SK-N-SH treated with all-trans-retinoic acid at 6 μM for 48 hours (cell line): Measurements from ENCODE around the gene NPTX1.

ENCODE experiments used
- ARNTL ChIP-seq: fragments of 450-650 bp; formaldehyde crosslinking; IDR thresholded peaks from 2 replicates; pipeline ENCODE4 v1.5.0; 2020; ENCODE audit warnings: low read depth, mild to moderate bottlenecking, moderate library complexity, borderline replicate concordance
- BACH2 ChIP-seq: fragments of 250-450 bp; sonication (Bioruptor Pico); IDR thresholded peaks from 2 replicates; pipeline ENCODE4 v1.9.0; 2021; ENCODE audit warnings: mild to moderate bottlenecking, borderline replicate concordance
- CREB5 ChIP-seq: fragments of 250-450 bp; sonication (Bioruptor Pico); IDR thresholded peaks from 2 replicates; pipeline ENCODE4 v1.5.1; 2020; ENCODE audit warnings: low read depth, mild to moderate bottlenecking, moderate library complexity
- GLIS3 ChIP-seq: fragments of 250-450 bp; sonication (Bioruptor Pico); IDR thresholded peaks from 2 replicates; pipeline ENCODE4 v1.5.0; 2020; ENCODE audit warnings: mild to moderate bottlenecking, moderate library complexity
- RARB ChIP-seq: fragments of 250-450 bp; sonication (Bioruptor Pico); IDR thresholded peaks from 2 replicates; pipeline ENCODE4 v1.8.0; 2021; ENCODE audit warnings: mild to moderate bottlenecking, moderate library complexity
- SNAI2 ChIP-seq: fragments of 250-450 bp; sonication (Bioruptor Pico); IDR thresholded peaks from 2 replicates; pipeline ENCODE4 v1.5.0; 2020; ENCODE audit warnings: mild to moderate bottlenecking, moderate library complexity
- ZC3H10 ChIP-seq: fragments of 250-450 bp; sonication (Bioruptor Pico); IDR thresholded peaks from 2 replicates; pipeline ENCODE4 v1.5.1; 2021; ENCODE audit warnings: mild to moderate bottlenecking, moderate library complexity
- ZFP3 ChIP-seq: fragments of 250-450 bp; sonication (Bioruptor Pico); IDR thresholded peaks from 2 replicates; pipeline ENCODE4 v1.5.0; 2020; ENCODE audit warnings: mild to moderate bottlenecking, moderate library complexity
- ZFP30 ChIP-seq: fragments of 450-650 bp; formaldehyde crosslinking; IDR thresholded peaks from 2 replicates; pipeline ENCODE4 v1.5.0; 2022; ENCODE audit warnings: mild to moderate bottlenecking, moderate library complexity

GRCh38 chr17:80510132-80510531 lies 33.7 kb upstream of the NPTX1 start:
- no peak for TF ChIP-seq ZC3H10 (CRISPR knock-in tag)
- TF ChIP-seq RARB, result no peak
- TF ChIP-seq ARNTL, result no peak
- TF ChIP-seq ZFP3 (CRISPR knock-in tag), result no peak
- no peak for TF ChIP-seq ZFP30
- no peak for TF ChIP-seq SNAI2 (CRISPR knock-in tag)
- no peak for TF ChIP-seq BACH2 (CRISPR knock-in tag)
- no peak for TF ChIP-seq GLIS3 (CRISPR knock-in tag)
- no peak for TF ChIP-seq CREB5 (CRISPR knock-in tag)
